HT1080 (cell line): ENCODE measurements around the gene GNA14. TPM values are rescaled to one million over a fixed set of nuclear protein-coding genes. Genes with fewer than 3 reads are reported as not detected.
A peak's percentile ranks its signal among the peaks of the same experiment; 100 is the strongest.
"Not testable (repeated sequence)": the region's sequence is repeated elsewhere in the genome, so short reads cannot be mapped to it uniquely, and the experiment has no call there.

Source experiments
- DNase-seq: peaks from one replicate; pipeline ENCODE4 v3.0.0-alpha.2; 2015; ENCODE audit warnings: low read depth
- small RNA-seq: library from RNA; depleted of rRNA; stranded (forward); fragments of <200 nt; gene quantifications from one replicate; pipeline ENCODE3, GENCODE V24; 2014
- total RNA-seq: library from RNA; depleted of rRNA; stranded (reverse); fragments of >200 nt; shearing (Covaris generic); gene quantifications from 2 replicates; pipeline ENCODE4 v1.2.3, GENCODE V29; 2014

Gene GNA14
- total RNA-seq, 1 experiment from 2014 or later: not detected

GRCh38 chr9:77421506-77422265, 226.4 kb downstream of the GNA14 start:
- DNase-seq: peak; percentile 20

- DNase-seq: no peak
These were observed 227.5 kb downstream of the GNA14 start for GRCh38 chr9:77420641-77421040.

GRCh38 chr9:77418226-77418625, 229.9 kb downstream of the GNA14 start:
- no peak for DNase-seq

- peak; percentile 66 for DNase-seq
These were observed 230.6 kb downstream of the GNA14 start for GRCh38 chr9:77417566-77417965.

GRCh38 chr9:77408521-77408920, 239.6 kb downstream of the GNA14 start:
- DNase-seq: not testable (repeated sequence)

- no peak for DNase-seq
These were observed 244.9 kb downstream of the GNA14 start for GRCh38 chr9:77403239-77403638.

GRCh38 chr9:77402286-77402685, 245.8 kb downstream of the GNA14 start:
- DNase-seq: no peak

- DNase-seq: no peak
These were observed 248.2 kb downstream of the GNA14 start for GRCh38 chr9:77399964-77400363.

GRCh38 chr9:77398581-77398980, 249.5 kb downstream of the GNA14 start:
- DNase-seq: peak; percentile 52

- DNase-seq: no peak
These were observed 255.8 kb downstream of the GNA14 start for GRCh38 chr9:77392328-77392727.

GRCh38 chr9:77391834-77392233, 256.3 kb downstream of the GNA14 start:
- no peak for DNase-seq

- no peak for DNase-seq
These were observed 261.9 kb downstream of the GNA14 start for GRCh38 chr9:77386187-77386586.

GRCh38 chr9:77384406-77384805, 263.7 kb downstream of the GNA14 start:
- DNase-seq: peak; percentile 68

- DNase-seq: no peak
These were observed 272.1 kb downstream of the GNA14 start for GRCh38 chr9:77375956-77376532.

- peak; percentile 13 for DNase-seq
These were observed 273.9 kb downstream of the GNA14 start for GRCh38 chr9:77374266-77374665.

Small RNAs within 50 kb of the gene (small RNA-seq; reads per million reads assigned to genes)
- not detected for gene RNU6-1303P
